Uterus (tissue), 4 donors: Measurements from ENCODE around the gene CST9. TPM values are rescaled to one million over a fixed set of nuclear protein-coding genes. Genes with fewer than 3 reads are reported as not detected.

ENCODE experiments used
- DNase-seq, 2 donors: peaks; one replicate each; pipeline ENCODE4 v3.0.0-alpha.2; 2019 to 2020
- H3K27ac ChIP-seq, 2 donors: fragments of 200-600 bp; sonication (generic); 1 replicate in 1 of 2; 2 replicates in 1 of 2; pipeline ENCODE4 v1.5.1; 2016 to 2018
- H3K27me3 ChIP-seq, 2 donors: fragments of 200-600 bp; sonication (generic); one replicate each; pipeline ENCODE4 v1.5.1; 2018 to 2019; ENCODE audit warnings: control low read depth in 1 of 2
- H3K36me3 ChIP-seq, 2 donors: fragments of 200-600 bp; sonication (generic); one replicate each; pipeline ENCODE4 v1.5.1; 2019; ENCODE audit warnings: control low read depth in 1 of 2
- H3K4me1 ChIP-seq, 2 donors: fragments of 200-600 bp; sonication (generic); one replicate each; pipeline ENCODE4 v1.5.1; 2018 to 2019; ENCODE audit warnings: control low read depth in 1 of 2
- H3K4me3 ChIP-seq, 2 donors: fragments of 200-600 bp; sonication (generic); 1 replicate in 1 of 2; 2 replicates in 1 of 2; pipeline ENCODE4 v1.5.1; 2018 to 2019; ENCODE audit warnings: mild to moderate bottlenecking in 1 of 2
- H3K9me3 ChIP-seq, 2 donors: fragments of 200-600 bp; sonication (generic); one replicate each; pipeline ENCODE4 v1.5.1; 2019; ENCODE audit warnings: control low read depth in 1 of 2
- POLR2A ChIP-seq, 2 donors: fragments of 450-650 bp; IDR thresholded peaks; one replicate each; pipeline ENCODE4 v1.6.1; 2016; ENCODE audit warnings: antibody characterized with exemption in 2 of 2, mild to moderate bottlenecking in 1 of 2, moderate library complexity in 1 of 2
- intact Hi-C: fragments of 100-400 bp; cut with DNase I; formaldehyde crosslinking; loops from one replicate; pipeline ENCODE4 v1.15.1; 2023; ENCODE audit warnings: low total_unique reads
- total RNA-seq, 4 donors: library from RNA; depleted of rRNA in 3 of 4; stranded (reverse); fragments of >200 nt in 3 of 4; gene quantifications; one replicate each; pipeline versions ENCODE4 v1.1.0 to v1.2.4, GENCODE V29; 2014 to 2023
- TF ChIP-seq, protein P1 (sequence below), 4 experiments: fragments of 200-600 bp in 2 of 4; fragments of 450-650 bp in 2 of 4; sonication (generic) in 2 of 4; IDR thresholded peaks; one replicate each; pipeline ENCODE4 v1.5.1; 2016 to 2019; ENCODE audit warnings: antibody characterized with exemption in 4 of 4, mild to moderate bottlenecking in 2 of 4, moderate library complexity in 1 of 4
- donor health status: DM: yes; HTN: yes; CAD: no.

CST9 gene
- total RNA-seq, 4 donors from 2014 or later = not detected

DNA sequence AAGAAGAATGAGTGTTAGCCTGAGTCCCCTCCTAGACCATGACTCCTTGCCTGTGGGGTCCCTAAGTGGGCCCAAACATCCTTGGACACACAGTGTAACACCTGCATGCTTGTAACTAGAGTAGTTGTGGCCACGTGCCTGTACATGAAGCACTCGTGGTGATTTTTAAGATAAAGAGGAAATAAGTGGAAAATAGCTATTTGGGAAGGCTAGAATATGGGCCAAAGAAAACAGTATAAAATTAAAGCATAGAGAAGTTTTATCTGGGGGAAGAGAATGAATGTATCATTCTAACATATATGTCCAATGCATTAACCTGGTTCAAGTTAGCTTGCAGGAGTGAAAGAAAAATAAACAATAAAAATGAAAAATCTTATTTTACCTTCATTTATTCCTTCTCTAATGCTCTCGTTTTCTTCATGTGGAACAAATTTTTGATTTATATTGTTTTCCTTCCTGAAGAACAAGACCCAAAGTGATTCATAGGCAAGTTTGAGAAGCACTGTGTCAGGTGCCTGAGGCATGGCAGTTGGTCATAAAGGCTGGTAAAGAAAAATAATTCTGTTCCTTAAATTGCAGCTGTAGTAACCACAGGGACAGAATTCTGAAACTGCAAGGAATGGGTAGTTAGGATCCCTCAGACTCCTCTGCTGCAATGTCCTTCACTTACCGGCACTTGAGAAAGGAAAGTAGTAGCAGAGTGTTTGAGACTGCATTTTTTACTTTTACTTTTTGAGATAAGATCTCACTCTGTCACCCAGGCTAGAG lies 40.6 kb upstream of the CST9 start:
- Histone ChIP-seq H3K27me3 (no peaks in the 10 kb centered on the region), H3K4me1 (no peaks in the 10 kb centered on the region), H3K36me3 (no peaks in the 10 kb centered on the region), H3K27ac (no peak overlapping the region), H3K4me3 (no peak overlapping the region), H3K9me3 (no peaks in the 10 kb centered on the region)
- intact Hi-C loops = no loop called here
- DNase-seq = no peak
- TF ChIP-seq, protein P1, sequence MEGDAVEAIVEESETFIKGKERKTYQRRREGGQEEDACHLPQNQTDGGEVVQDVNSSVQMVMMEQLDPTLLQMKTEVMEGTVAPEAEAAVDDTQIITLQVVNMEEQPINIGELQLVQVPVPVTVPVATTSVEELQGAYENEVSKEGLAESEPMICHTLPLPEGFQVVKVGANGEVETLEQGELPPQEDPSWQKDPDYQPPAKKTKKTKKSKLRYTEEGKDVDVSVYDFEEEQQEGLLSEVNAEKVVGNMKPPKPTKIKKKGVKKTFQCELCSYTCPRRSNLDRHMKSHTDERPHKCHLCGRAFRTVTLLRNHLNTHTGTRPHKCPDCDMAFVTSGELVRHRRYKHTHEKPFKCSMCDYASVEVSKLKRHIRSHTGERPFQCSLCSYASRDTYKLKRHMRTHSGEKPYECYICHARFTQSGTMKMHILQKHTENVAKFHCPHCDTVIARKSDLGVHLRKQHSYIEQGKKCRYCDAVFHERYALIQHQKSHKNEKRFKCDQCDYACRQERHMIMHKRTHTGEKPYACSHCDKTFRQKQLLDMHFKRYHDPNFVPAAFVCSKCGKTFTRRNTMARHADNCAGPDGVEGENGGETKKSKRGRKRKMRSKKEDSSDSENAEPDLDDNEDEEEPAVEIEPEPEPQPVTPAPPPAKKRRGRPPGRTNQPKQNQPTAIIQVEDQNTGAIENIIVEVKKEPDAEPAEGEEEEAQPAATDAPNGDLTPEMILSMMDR (IDR thresholded peaks at IDR 0.05) = no peak
- TF ChIP-seq POLR2A (IDR thresholded peaks at IDR 0.05) = no peak

DNA sequence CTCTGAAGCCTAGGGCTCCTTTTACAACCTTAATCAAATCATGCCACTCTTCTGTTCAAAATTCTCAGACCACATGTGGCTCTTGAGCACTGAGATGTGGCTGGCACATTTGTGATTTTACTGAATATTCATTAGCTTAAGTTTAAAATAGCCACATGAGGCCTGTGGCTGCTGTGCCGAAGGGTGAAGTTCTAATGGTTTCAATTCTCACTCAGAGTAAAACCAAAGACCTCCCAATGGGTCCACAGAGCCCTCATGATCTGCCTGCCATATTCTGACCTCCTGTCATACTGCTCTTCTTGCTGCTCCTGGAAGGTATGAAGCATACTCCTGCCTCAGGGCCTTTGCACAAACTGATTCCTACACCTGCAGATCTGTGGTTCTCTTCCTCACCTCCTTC lies 39.9 kb upstream of the CST9 start:
- intact Hi-C loops = no loop called here
- no peak for TF ChIP-seq POLR2A (IDR thresholded peaks at IDR 0.05)
- TF ChIP-seq, protein P1 (IDR thresholded peaks at IDR 0.05) = no peak
- no peaks in the 10 kb centered on the region for H3K36me3 ChIP-seq

DNA sequence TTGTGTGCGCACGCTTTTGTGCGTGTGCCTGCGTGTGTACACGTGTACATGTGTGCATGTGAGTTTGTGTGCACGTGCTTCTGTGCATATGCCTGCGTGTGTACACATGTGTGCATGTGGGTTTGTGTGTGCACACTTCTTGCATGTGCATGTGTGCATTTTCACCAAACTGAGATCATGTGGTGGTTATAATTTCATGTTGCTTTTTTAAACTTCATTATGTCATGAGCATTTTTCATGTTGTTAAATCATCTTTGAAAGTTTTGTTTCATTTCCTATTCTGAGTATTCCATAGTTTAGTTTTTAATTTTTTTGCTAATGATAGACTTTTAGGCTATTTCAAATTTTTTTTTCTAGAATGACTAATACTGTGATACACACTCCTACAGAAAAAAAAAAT lies 38.4 kb upstream of the CST9 start:
- Histone ChIP-seq H3K4me1 (no peaks in the 10 kb centered on the region), H3K36me3 (no peaks in the 10 kb centered on the region), H3K9me3 (no peaks in the 10 kb centered on the region), H3K4me3 (no peak overlapping the region), H3K27ac (no peak overlapping the region), H3K27me3 (no peaks in the 10 kb centered on the region)
- TF ChIP-seq POLR2A (IDR thresholded peaks at IDR 0.05) = no peak
- TF ChIP-seq, protein P1 (IDR thresholded peaks at IDR 0.05) = no peak
- DNase-seq = no peak
- intact Hi-C loops = no loop called here

More for the DNA sequence above, 39.9 kb upstream of the CST9 start:
- no peak for DNase-seq
- H3K4me1 ChIP-seq = no peaks in the 10 kb centered on the region
- no peak overlapping the region for H3K4me3 ChIP-seq
- H3K9me3 ChIP-seq = no peaks in the 10 kb centered on the region
- H3K27me3 ChIP-seq = no peaks in the 10 kb centered on the region
- H3K27ac ChIP-seq = no peak overlapping the region

DNA sequence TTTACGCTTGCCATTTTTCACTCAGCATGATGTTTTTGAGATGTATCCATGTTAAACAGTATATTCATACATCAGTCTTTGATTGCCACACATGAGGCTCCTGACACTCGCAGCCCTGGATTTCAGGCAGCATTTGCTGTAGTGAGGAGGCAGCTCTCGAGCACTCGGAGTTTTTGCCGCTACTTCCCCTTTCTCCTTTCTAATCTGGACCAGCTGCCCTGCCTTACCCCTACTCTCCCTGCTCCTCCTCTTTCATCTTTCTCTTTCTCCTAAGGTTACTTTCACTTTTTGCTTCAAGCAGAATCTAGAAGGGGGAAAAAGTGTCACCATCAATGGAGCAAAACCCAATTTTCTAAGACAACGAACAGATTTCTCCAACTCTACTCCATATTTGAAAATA lies 37.9 kb upstream of the CST9 start:
- Histone ChIP-seq H3K36me3 (no peaks in the 10 kb centered on the region), H3K9me3 (no peaks in the 10 kb centered on the region), H3K4me3 (no peak overlapping the region), H3K4me1 (no peaks in the 10 kb centered on the region), H3K27ac (no peak overlapping the region), H3K27me3 (no peaks in the 10 kb centered on the region)
- intact Hi-C loops = no loop called here
- TF ChIP-seq, protein P1 (IDR thresholded peaks at IDR 0.05) = no peak
- no peak for TF ChIP-seq POLR2A (IDR thresholded peaks at IDR 0.05)
- no peak for DNase-seq

DNA sequence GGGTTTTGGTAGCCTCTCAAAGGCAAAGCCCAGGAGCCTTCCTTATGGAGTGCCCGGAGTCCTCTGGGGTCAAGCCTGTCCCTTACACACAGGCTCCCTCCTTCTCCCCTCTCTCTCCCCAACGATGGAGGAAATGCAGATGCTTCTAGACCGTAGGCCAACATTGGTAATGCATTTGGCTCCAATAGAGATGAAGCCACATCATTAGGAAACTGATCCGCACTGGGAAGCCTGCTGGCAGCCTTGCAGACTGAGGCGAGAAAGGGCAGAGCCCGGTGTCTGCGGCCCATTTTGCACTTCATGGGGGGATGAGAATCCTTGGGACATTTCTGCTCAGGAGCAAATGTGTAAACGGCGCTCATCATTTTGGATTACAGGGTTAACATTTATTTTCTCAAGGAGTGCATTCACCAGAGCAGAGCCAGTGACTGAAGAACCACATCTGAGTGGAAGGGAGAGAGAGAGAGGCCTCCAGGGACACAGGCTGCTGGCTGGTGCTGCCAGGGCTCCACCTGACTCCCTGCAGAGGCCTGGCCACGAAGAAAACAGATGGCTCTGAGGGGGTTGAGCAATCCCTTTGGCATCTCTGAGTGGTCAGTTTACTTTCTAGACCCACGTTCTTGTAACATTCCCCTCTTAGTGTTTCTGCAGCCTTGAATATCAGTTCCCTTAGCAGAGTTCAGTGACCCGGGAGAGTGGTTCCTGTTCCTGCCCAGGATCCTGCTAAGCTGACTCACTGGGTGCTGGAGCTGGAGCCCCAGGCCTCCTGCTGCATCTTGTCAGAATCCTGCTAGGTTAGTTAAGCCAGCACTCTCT lies 36.4 kb upstream of the CST9 start:
- no peaks in the 10 kb centered on the region for H3K4me1 ChIP-seq
- intact Hi-C loops = no loop called here
- no peak for TF ChIP-seq POLR2A (IDR thresholded peaks at IDR 0.05)
- TF ChIP-seq, protein P1 (IDR thresholded peaks at IDR 0.05) = no peak
- no peak overlapping the region for H3K4me3 ChIP-seq
- no peaks in the 10 kb centered on the region for H3K27me3 ChIP-seq
- no peaks in the 10 kb centered on the region for H3K36me3 ChIP-seq
- no peak overlapping the region for H3K27ac ChIP-seq
- H3K9me3 ChIP-seq = no peaks in the 10 kb centered on the region
- no peak for DNase-seq
